Endothelial cell of umbilical vein (primary cell): ENCODE results near the gene UGT3A2. TPM values are rescaled to one million over a fixed set of nuclear protein-coding genes. Genes with fewer than 3 reads are reported as not detected.

Source experiments
- BruUV-seq: library from RNA; stranded (reverse); fragments of 400-500 nt; replicated peaks from 2 replicates; lab custom pipeline; 2021; lab: Mats Ljungman, UMichigan
- CTCF ChIA-PET: fragments of 300-600, 350-600 bp; sonication (Branson Sonifier 250); formaldehyde crosslinking; loops from one replicate; lab custom pipeline; 2021; ENCODE audit warnings: antibody characterized with exemption, inconsistent platforms; lab: Charles Lee
- POLR2A ChIA-PET: fragments of 300-600, 350-600 bp; sonication (Branson Sonifier 250); formaldehyde crosslinking; loops from one replicate; lab custom pipeline; 2021; ENCODE audit warnings: antibody characterized with exemption, inconsistent platforms; lab: Charles Lee
- DNase-seq: peaks from one replicate; pipeline ENCODE4 v3.0.0-alpha.2; 2011; ENCODE audit warnings: low read depth, low spot score
- FAIRE-seq: peaks from 2 replicates; lab custom pipeline; 2011; peaks lifted over from hg19 to GRCh38; lab: Jason Lieb, UNC
- H2AFZ ChIP-seq: 2 replicates; pipeline ENCODE4 v1.6.0; 2012; ENCODE audit warnings: low read depth, low read length, control low read depth, inconsistent platforms
- H3K27ac ChIP-seq: 2 replicates; pipeline ENCODE4 v1.5.1; 2011; ENCODE audit warnings: low read depth, mild to moderate bottlenecking, control low read depth, low read length, moderate library complexity; ENCODE audit not compliant: insufficient read depth
- H3K27me3 ChIP-seq, 2 experiments: 2 replicates each; pipeline versions ENCODE4 v1.6.0 to v1.6.1; 2011; ENCODE audit warnings: low read length in 2 of 2, mixed read lengths in 1 of 2; ENCODE audit not compliant: control insufficient read depth in 2 of 2, insufficient read depth in 2 of 2
- H3K36me3 ChIP-seq, 2 experiments: 2 replicates in 1 of 2; 3 replicates in 1 of 2; pipeline ENCODE4 v1.5.1; 2011; ENCODE audit warnings: low read length in 2 of 2, mild to moderate bottlenecking in 1 of 2, moderate library complexity in 1 of 2; ENCODE audit not compliant: control insufficient read depth in 2 of 2, insufficient read depth in 2 of 2; ENCODE audit errors: extremely low read depth in 1 of 2
- H3K4me1 ChIP-seq: 3 replicates; pipeline ENCODE4 v1.5.1; 2011; ENCODE audit warnings: mild to moderate bottlenecking, low read length; ENCODE audit not compliant: control insufficient read depth, insufficient read depth; ENCODE audit errors: extremely low read depth
- H3K4me2 ChIP-seq: 2 replicates; pipeline ENCODE4 v1.6.1; 2011; ENCODE audit warnings: low read length, control low read depth, mixed read lengths; ENCODE audit not compliant: insufficient read depth
- H3K4me3 ChIP-seq, 3 experiments: fragments of 200-600 bp in 1 of 3; sonication (generic), shearing (Covaris generic) in 1 of 3; replicated peaks in 1 of 3; 2 replicates each; pipeline ENCODE4 v1.5.1; 2011 to 2016; ENCODE audit warnings: control low read depth in 3 of 3, low read length in 3 of 3, mild to moderate bottlenecking in 2 of 3, inconsistent platforms in 1 of 3, low read depth in 1 of 3, moderate library complexity in 1 of 3; ENCODE audit not compliant: insufficient read depth in 1 of 3
- H3K79me2 ChIP-seq: 2 replicates; pipeline ENCODE4 v1.6.0; 2012; ENCODE audit warnings: low read length, inconsistent platforms; ENCODE audit not compliant: control insufficient read depth, insufficient read depth
- H3K9ac ChIP-seq: replicated peaks from 2 replicates; pipeline ENCODE3; 2011; ENCODE audit warnings: low read length, control low read depth; ENCODE audit not compliant: insufficient read depth; ENCODE audit errors: extremely low read depth
- H3K9me1 ChIP-seq: replicated peaks from 3 replicates; pipeline ENCODE4 v1.6.0; 2011; ENCODE audit warnings: mild to moderate bottlenecking, low read length; ENCODE audit not compliant: control insufficient read depth, insufficient read depth; ENCODE audit errors: extremely low read depth
- H3K9me3 ChIP-seq: replicated peaks from 2 replicates; pipeline ENCODE4 v1.5.1; 2012; ENCODE audit warnings: low read length, inconsistent platforms; ENCODE audit not compliant: control insufficient read depth, insufficient read depth
- H4K20me1 ChIP-seq: replicated peaks from 2 replicates; pipeline ENCODE3; 2011; ENCODE audit warnings: mild to moderate bottlenecking, low read length; ENCODE audit not compliant: control insufficient read depth, insufficient read depth; ENCODE audit errors: extremely low read depth
- CTCF ChIP-seq, 2 donors: IDR thresholded peaks; 1 replicate in 1 of 2; 2 replicates in 1 of 2; pipeline ENCODE4 v1.5.1; 2011; ENCODE audit warnings: low read length in 2 of 2, mild to moderate bottlenecking in 2 of 2, moderate library complexity in 2 of 2, control low read depth in 1 of 2, inconsistent platforms in 1 of 2, low read depth in 1 of 2; ENCODE audit not compliant: insufficient read depth in 1 of 2; ENCODE audit errors: extremely low read depth in 1 of 2
- EZH2 ChIP-seq: IDR thresholded peaks from 2 replicates; pipeline ENCODE4 v1.6.1; 2012; ENCODE audit warnings: borderline replicate concordance, low read depth, mild to moderate bottlenecking, moderate library complexity, low read length, inconsistent platforms; ENCODE audit not compliant: severe bottlenecking
- FOS ChIP-seq: IDR thresholded peaks from 2 replicates; pipeline ENCODE4 v1.6.1; 2011; ENCODE audit warnings: mild to moderate bottlenecking, low read length, moderate library complexity, borderline replicate concordance; ENCODE audit not compliant: insufficient read depth
- GATA2 ChIP-seq: IDR thresholded peaks from 2 replicates; pipeline ENCODE4 v1.7.0; 2011; ENCODE audit warnings: low read depth, mild to moderate bottlenecking, moderate library complexity, mixed read lengths, low read length; ENCODE audit not compliant: insufficient read length, insufficient read depth
- JUN ChIP-seq: IDR thresholded peaks from 2 replicates; pipeline ENCODE4 v1.6.1; 2011; ENCODE audit warnings: borderline replicate concordance, low read depth; ENCODE audit not compliant: insufficient read length, insufficient read depth
- MAX ChIP-seq: IDR thresholded peaks from 2 replicates; pipeline ENCODE4 v1.6.1; 2011; ENCODE audit not compliant: insufficient read depth, insufficient read length
- MYC ChIP-seq: IDR thresholded peaks from one replicate; pipeline ENCODE4 v1.6.1; 2011; ENCODE audit warnings: mild to moderate bottlenecking, low read depth, low read length
- POLR2A ChIP-seq: IDR thresholded peaks from 2 replicates; pipeline ENCODE4 v1.6.1; 2012; ENCODE audit warnings: low read depth, mild to moderate bottlenecking, control low read depth, low read length
- POLR2AphosphoS5 ChIP-seq: IDR thresholded peaks from 2 replicates; pipeline ENCODE4 v1.6.1; 2012; ENCODE audit warnings: low read depth, mild to moderate bottlenecking, control low read depth, low read length, moderate library complexity; ENCODE audit not compliant: insufficient read depth
- dilution Hi-C: fragments of 300-500 bp; cut with MboI; formaldehyde crosslinking; loops from one replicate; pipeline ENCODE4 v1.15.0; 2019; ENCODE audit warnings: low sequenced_read_pairs; ENCODE audit not compliant: extremely low pct_ligation_motif_present
- intact Hi-C: fragments of 100-400 bp; cut with micrococcal nuclease; formaldehyde crosslinking; loops from one replicate; pipeline ENCODE4 v1.10.0; 2022
- polyA plus RNA-seq, 4 experiments: library from polyadenylated mRNA; depleted of rRNA in 3 of 4; stranded (reverse) in 3 of 4; unstranded in 1 of 4; fragments of >200 nt; gene quantifications; 2 replicates each; pipeline versions ENCODE4 v1.2.1 to v1.2.3, GENCODE V29; 2011 to 2012; ENCODE audit warnings: missing spikeins in 1 of 4
- total RNA-seq: library from RNA; stranded (reverse); gene quantifications from 2 replicates; pipeline ENCODE4 v1.2.3, GENCODE V29; 2021

Gene UGT3A2
- total and polyA plus RNA-seq, 2 donors (not counting 3 experiments of a cell fraction or from before 2014, with no cell fraction given): not detected

GRCh38 chr5:36001032-36001431, 65.7 kb downstream of the UGT3A2 start:
- no TSS peak for BruUV-seq
- CTCF ChIA-PET: interaction anchor here (0.8 kb wide), 1 partner anchor 78 kb away, joined by 3 read pairs; no protein-coding TSS in a partner anchor
- no peaks in the 10 kb centered on the region for H3K4me1 ChIP-seq

More at GRCh38 chr5:36001032-36001431, 65.7 kb downstream of the UGT3A2 start:
- TF ChIP-seq MAX (no peak), EZH2 (no peak), JUN (no peak), FOS (no peak), MYC (no peak), GATA2 (no peak), POLR2AphosphoS5 (no peak), CTCF (IDR thresholded peaks at IDR 0.05; ENCODE audit: extremely low read depth in 1 of 2, insufficient read depth in 1 of 2, low read depth in 1 of 2, low read length in 2 of 2) (no peak), POLR2A (no peak)
- no peak overlapping the region for H3K27ac ChIP-seq
- POLR2A ChIA-PET: no interaction called here
- H3K9me1 ChIP-seq: no peaks in the 10 kb centered on the region
- H4K20me1 ChIP-seq: no peaks in the 10 kb centered on the region
- H3K9me3 ChIP-seq: no peaks in the 10 kb centered on the region
- FAIRE-seq: no peak
- no peaks in the 10 kb centered on the region for H3K27me3 ChIP-seq
- DNase-seq: no peak
- H3K9ac ChIP-seq: no peak overlapping the region
- no peak overlapping the region for H2AFZ ChIP-seq
- H3K4me2 ChIP-seq: no peak overlapping the region
- intact Hi-C loops (no loop called here), dilution Hi-C loops (no loop called here)
- no peaks in the 10 kb centered on the region for H3K79me2 ChIP-seq
- H3K4me3 ChIP-seq: no peak overlapping the region
- H3K36me3 ChIP-seq: no peaks in the 10 kb centered on the region
